HG02610 (cell line): ENCODE results near the gene CASKIN2.
"Not testable (repeated sequence)": the region's sequence is repeated elsewhere in the genome, so short reads cannot be mapped to it uniquely, and the experiment has no call there.

ENCODE experiments used
- ATAC-seq: cut with Tn5 transposase; IDR thresholded peaks from one replicate; pipeline ENCODE4 v1.9.1; 2021; ENCODE audit warnings: mild to moderate bottlenecking, moderate library complexity; ENCODE audit not compliant: unreplicated experiment

CASKIN2 gene

GRCh38 chr17:75473246-75473645, 42.1 kb downstream of the CASKIN2 start:
- ATAC-seq: no peak

GRCh38 chr17:75472119-75472518, 43.2 kb downstream of the CASKIN2 start:
- ATAC-seq: no peak

GRCh38 chr17:75471207-75471606, 44.1 kb downstream of the CASKIN2 start:
- no peak for ATAC-seq

- no peak for ATAC-seq
Observed at GRCh38 chr17:75468779-75469373, 46.5 kb downstream of the CASKIN2 start.

GRCh38 chr17:75468291-75468754, 47.0 kb downstream of the CASKIN2 start:
- ATAC-seq: no peak

- no peak for ATAC-seq
Observed at GRCh38 chr17:75465039-75465438, 50.3 kb downstream of the CASKIN2 start.

GRCh38 chr17:75463603-75464002, 51.7 kb downstream of the CASKIN2 start:
- ATAC-seq: no peak

- no peak for ATAC-seq
Observed at GRCh38 chr17:75460295-75460694, 55.0 kb downstream of the CASKIN2 start.

GRCh38 chr17:75459590-75460267, 55.6 kb downstream of the CASKIN2 start:
- no peak for ATAC-seq

- no peak for ATAC-seq
Observed at GRCh38 chr17:75459246-75459589, 56.1 kb downstream of the CASKIN2 start.

GRCh38 chr17:75457047-75457654, 58.2 kb downstream of the CASKIN2 start:
- ATAC-seq: no peak

GRCh38 chr17:75456417-75457046, 58.8 kb downstream of the CASKIN2 start, which contains the start of gene TMEM94:
TMEM94 (plus strand) TSS chr17:75456635; CDS start chr17:75471906, 15,271 bp downstream.
- ATAC-seq: peak; percentile 89

- ATAC-seq: no peak
Observed at GRCh38 chr17:75456039-75456416, 59.3 kb downstream of the CASKIN2 start.

GRCh38 chr17:75454672-75455071, 60.7 kb downstream of the CASKIN2 start:
- ATAC-seq: not testable (repeated sequence)

- no peak for ATAC-seq
Observed at GRCh38 chr17:75454193-75454592, 61.1 kb downstream of the CASKIN2 start.

GRCh38 chr17:75450270-75450669, 65.1 kb downstream of the CASKIN2 start:
- no peak for ATAC-seq
